NB4 (cell line): ENCODE results near the gene PRKAA2.

Source experiments
- DNase-seq: peaks from one replicate; pipeline ENCODE4 v3.0.0; 2010; ENCODE audit warnings: low read depth
- H3K4me3 ChIP-seq: one replicate; pipeline ENCODE4 v1.5.1; 2011; ENCODE audit warnings: mild to moderate bottlenecking, low read depth, low read length, moderate library complexity
- MYC ChIP-seq: IDR thresholded peaks from 2 replicates; pipeline ENCODE4 v1.6.1; 2011; ENCODE audit warnings: low read depth, low read length
- POLR2A ChIP-seq: IDR thresholded peaks from 2 replicates; pipeline ENCODE4 v1.6.1; 2011; ENCODE audit warnings: mild to moderate bottlenecking; ENCODE audit not compliant: insufficient read length; ENCODE audit errors: extremely low read depth
- TF ChIP-seq, protein P1 (sequence below): IDR thresholded peaks from one replicate; pipeline ENCODE4 v1.5.1; 2012; ENCODE audit warnings: low read depth, low read length
- TF ChIP-seq, protein P2 (sequence below): IDR thresholded peaks from 2 replicates; pipeline ENCODE4 v1.6.1; 2011; ENCODE audit warnings: low read depth, low read length

PRKAA2 gene

GRCh38 chr1:56719171-56719570 lies 74.1 kb downstream of the PRKAA2 start:
- DNase-seq: no peak
- no peak overlapping the region for H3K4me3 ChIP-seq
- TF ChIP-seq MYC: no peak
- TF ChIP-seq POLR2A: no peak
- TF ChIP-seq, protein P1, sequence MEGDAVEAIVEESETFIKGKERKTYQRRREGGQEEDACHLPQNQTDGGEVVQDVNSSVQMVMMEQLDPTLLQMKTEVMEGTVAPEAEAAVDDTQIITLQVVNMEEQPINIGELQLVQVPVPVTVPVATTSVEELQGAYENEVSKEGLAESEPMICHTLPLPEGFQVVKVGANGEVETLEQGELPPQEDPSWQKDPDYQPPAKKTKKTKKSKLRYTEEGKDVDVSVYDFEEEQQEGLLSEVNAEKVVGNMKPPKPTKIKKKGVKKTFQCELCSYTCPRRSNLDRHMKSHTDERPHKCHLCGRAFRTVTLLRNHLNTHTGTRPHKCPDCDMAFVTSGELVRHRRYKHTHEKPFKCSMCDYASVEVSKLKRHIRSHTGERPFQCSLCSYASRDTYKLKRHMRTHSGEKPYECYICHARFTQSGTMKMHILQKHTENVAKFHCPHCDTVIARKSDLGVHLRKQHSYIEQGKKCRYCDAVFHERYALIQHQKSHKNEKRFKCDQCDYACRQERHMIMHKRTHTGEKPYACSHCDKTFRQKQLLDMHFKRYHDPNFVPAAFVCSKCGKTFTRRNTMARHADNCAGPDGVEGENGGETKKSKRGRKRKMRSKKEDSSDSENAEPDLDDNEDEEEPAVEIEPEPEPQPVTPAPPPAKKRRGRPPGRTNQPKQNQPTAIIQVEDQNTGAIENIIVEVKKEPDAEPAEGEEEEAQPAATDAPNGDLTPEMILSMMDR: no peak
- TF ChIP-seq, protein P2, sequence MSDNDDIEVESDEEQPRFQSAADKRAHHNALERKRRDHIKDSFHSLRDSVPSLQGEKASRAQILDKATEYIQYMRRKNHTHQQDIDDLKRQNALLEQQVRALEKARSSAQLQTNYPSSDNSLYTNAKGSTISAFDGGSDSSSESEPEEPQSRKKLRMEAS: no peak

GRCh38 chr1:56726706-56727105 lies 81.6 kb downstream of the PRKAA2 start:
- DNase-seq: no peak
- no peak overlapping the region for H3K4me3 ChIP-seq
- no peak for TF ChIP-seq MYC
- TF ChIP-seq, protein P1: no peak
- TF ChIP-seq POLR2A: no peak
- TF ChIP-seq, protein P2: no peak

DNA sequence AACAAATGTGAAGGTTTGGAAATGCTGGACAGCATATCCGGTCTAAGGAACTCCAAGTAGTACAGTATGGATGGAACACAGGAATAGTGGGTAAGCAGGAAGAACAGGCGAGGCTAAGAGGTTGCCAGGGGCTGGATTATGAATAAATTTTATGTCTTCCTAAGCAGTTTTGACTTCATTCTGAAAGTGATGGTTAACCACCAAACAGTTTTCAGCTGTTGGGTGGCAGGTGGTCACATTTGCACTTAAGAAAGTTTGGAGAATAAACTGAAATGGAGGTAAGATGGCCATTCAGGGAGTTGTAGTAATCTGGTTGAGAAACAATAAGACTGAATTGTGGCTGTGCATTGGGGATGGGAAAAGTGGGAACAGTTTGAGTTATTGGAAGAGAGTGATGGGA lies 83.8 kb downstream of the PRKAA2 start:
- no peak for DNase-seq
- TF ChIP-seq, protein P1: no peak
- no peak for TF ChIP-seq POLR2A
- no peak for TF ChIP-seq MYC
- TF ChIP-seq, protein P2: no peak

GRCh38 chr1:56745231-56745630 lies 100.1 kb downstream of the PRKAA2 start:
- TF ChIP-seq MYC (no peak), POLR2A (no peak)
- TF ChIP-seq, protein P1: no peak
- TF ChIP-seq, protein P2: no peak
- no peak overlapping the region for H3K4me3 ChIP-seq
- DNase-seq: no peak

More for the DNA sequence above, 83.8 kb downstream of the PRKAA2 start:
- no peak overlapping the region for H3K4me3 ChIP-seq

DNA sequence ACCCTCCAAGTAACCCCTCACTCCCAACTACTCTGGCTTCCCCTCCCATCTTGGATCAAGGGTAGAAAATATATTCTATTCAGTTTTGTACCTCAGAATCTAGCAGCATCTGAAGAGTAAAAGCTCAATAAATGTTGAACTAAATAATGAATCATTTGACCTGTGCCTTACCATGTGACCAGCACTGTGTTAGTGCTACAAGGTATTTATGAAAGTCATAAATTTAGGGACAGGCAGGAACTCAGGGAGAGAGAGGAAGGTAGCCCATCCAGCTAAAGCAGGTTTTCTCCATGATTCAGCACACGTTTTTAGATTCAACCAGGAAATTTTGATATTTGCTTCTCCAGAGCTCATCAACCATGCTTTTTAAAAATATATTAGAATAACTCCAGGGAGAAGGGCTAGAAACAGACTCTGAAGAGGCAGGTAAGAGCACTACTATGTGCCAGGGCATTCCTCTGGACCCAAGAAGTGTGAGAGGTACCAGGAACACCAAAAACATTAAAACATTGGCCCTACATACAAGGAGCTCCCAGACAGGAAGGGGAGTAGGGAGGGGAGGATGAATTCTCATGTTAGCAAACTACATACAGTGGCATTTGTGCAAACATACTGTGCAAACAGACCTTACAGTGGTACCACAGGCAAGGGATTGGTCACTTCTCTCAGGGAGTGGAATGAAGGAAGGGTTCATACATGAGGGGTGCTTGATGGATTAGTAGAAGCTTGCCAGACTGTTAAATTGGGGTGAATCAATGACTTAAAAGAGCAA lies 109.8 kb downstream of the PRKAA2 start:
- H3K4me3 ChIP-seq: no peak overlapping the region
- DNase-seq: no peak
- TF ChIP-seq POLR2A (no peak), MYC (no peak)
- TF ChIP-seq, protein P1: no peak
- TF ChIP-seq, protein P2: no peak
